ENCODE data around the gene ARHGAP20.
A peak's percentile ranks its signal among the peaks of the same experiment; 100 is the strongest.

Gene ARHGAP20

GRCh38 chr11:110711776-110712658 lies at the start of gene ARHGAP20:
TSS of gene ARHGAP20 (minus strand) at chr11:110712437. CDS start at chr11:110712231, 206 bp downstream.
- TF ChIP-seq CTCF (IDR thresholded peaks at IDR 0.05): no peak
- Mint-ChIP-seq H3K9me3 (no peaks in the 10 kb centered on the region), H3K4me3 (peak within 1 kb of the TSS; percentile 80), H3K27me3 (ENCODE audit: low read depth, poor library complexity) (peaks cover 67% of the 10 kb centered on the region), H3K4me1 (peaks cover 27% of the 10 kb centered on the region), H3K27ac (no peak within 1 kb of the TSS), H3K36me3 (ENCODE audit: low read depth) (no peaks in the 10 kb centered on the region)
- DNase-seq: peak; percentile 81

GRCh38 chr11:110761991-110762390 lies 49.8 kb upstream of the ARHGAP20 start:
- DNase-seq: no peak
- H3K36me3 Mint-ChIP-seq (ENCODE audit: low read depth): no peaks in the 10 kb centered on the region
- no peaks in the 10 kb centered on the region for H3K27me3 Mint-ChIP-seq (ENCODE audit: low read depth, poor library complexity)
- H3K9me3 Mint-ChIP-seq: no peaks in the 10 kb centered on the region
- no peak for TF ChIP-seq CTCF (IDR thresholded peaks at IDR 0.05)
- H3K4me3 Mint-ChIP-seq: no peak overlapping the region
- no peak overlapping the region for H3K27ac Mint-ChIP-seq
- peaks cover 12% of the 10 kb centered on the region for H3K4me1 Mint-ChIP-seq

GRCh38 chr11:110761131-110761530 lies 48.9 kb upstream of the ARHGAP20 start:
- peaks cover 12% of the 10 kb centered on the region for H3K4me1 Mint-ChIP-seq
- TF ChIP-seq CTCF (IDR thresholded peaks at IDR 0.05): no peak
- DNase-seq: no peak
- no peaks in the 10 kb centered on the region for H3K27me3 Mint-ChIP-seq (ENCODE audit: low read depth, poor library complexity)
- no peaks in the 10 kb centered on the region for H3K36me3 Mint-ChIP-seq (ENCODE audit: low read depth)
- no peak overlapping the region for H3K27ac Mint-ChIP-seq
- H3K4me3 Mint-ChIP-seq: no peak overlapping the region
- no peaks in the 10 kb centered on the region for H3K9me3 Mint-ChIP-seq

- H3K36me3 Mint-ChIP-seq (ENCODE audit: low read depth): no peaks in the 10 kb centered on the region
- DNase-seq: no peak
- H3K27me3 Mint-ChIP-seq (ENCODE audit: low read depth, poor library complexity): no peaks in the 10 kb centered on the region
- H3K4me1 Mint-ChIP-seq: peaks cover 12% of the 10 kb centered on the region
- no peak overlapping the region for H3K27ac Mint-ChIP-seq
- no peak for TF ChIP-seq CTCF (IDR thresholded peaks at IDR 0.05)
- H3K4me3 Mint-ChIP-seq: no peak overlapping the region
- no peaks in the 10 kb centered on the region for H3K9me3 Mint-ChIP-seq
Observed at GRCh38 chr11:110759972-110760381, 47.7 kb upstream of the ARHGAP20 start.

GRCh38 chr11:110757962-110758755 lies 45.9 kb upstream of the ARHGAP20 start:
- no peak for TF ChIP-seq CTCF (IDR thresholded peaks at IDR 0.05)
- Mint-ChIP-seq H3K36me3 (ENCODE audit: low read depth) (peaks cover 3% of the 10 kb centered on the region), H3K4me3 (no peak overlapping the region), H3K27ac (no peak overlapping the region), H3K9me3 (peaks cover 9% of the 10 kb centered on the region), H3K4me1 (peaks cover 3% of the 10 kb centered on the region), H3K27me3 (ENCODE audit: low read depth, poor library complexity) (no peaks in the 10 kb centered on the region)
- DNase-seq: no peak

Measured in nephron progenitor cell (in vitro differentiated cells).